Stomach (tissue), 9 donors: ENCODE measurements around the gene CFAP210. TPM values are rescaled to one million over a fixed set of nuclear protein-coding genes. Genes with fewer than 3 reads are reported as not detected.

Source experiments
- DNase-seq, 2 donors: peaks; one replicate each; pipeline versions ENCODE4 v3.0.0 to v3.0.0-alpha.2; 2013 to 2019
- H3K27ac ChIP-seq, 5 donors: fragments of 200-600 bp in 4 of 5; sonication (generic) in 4 of 5; one replicate each; pipeline ENCODE4 v1.5.1; 2013 to 2019; ENCODE audit warnings: mild to moderate bottlenecking in 1 of 5, moderate library complexity in 1 of 5
- H3K27me3 ChIP-seq, 3 donors: fragments of 200-600 bp; sonication (generic); one replicate each; pipeline ENCODE4 v1.5.1; 2017 to 2019; ENCODE audit warnings: mixed run types in 1 of 3
- H3K36me3 ChIP-seq, 4 donors: fragments of 200-600 bp; sonication (generic); 1 replicate in 3 of 4; 2 replicates in 1 of 4; pipeline ENCODE4 v1.5.1; 2016 to 2019
- H3K4me1 ChIP-seq, 4 donors: fragments of 200-600 bp; sonication (generic); one replicate each; pipeline ENCODE4 v1.5.1; 2016 to 2019
- H3K4me3 ChIP-seq, 4 donors: fragments of 200-600 bp; sonication (generic) in 3 of 4; one replicate each; pipeline ENCODE4 v1.5.1; 2016 to 2019; ENCODE audit warnings: mild to moderate bottlenecking in 1 of 4
- H3K9me3 ChIP-seq, 4 donors: fragments of 200-600 bp; sonication (generic); one replicate each; pipeline ENCODE4 v1.5.1; 2016 to 2019
- CTCF ChIP-seq, 7 experiments: fragments of 450-650 bp in 4 of 7; fragments of 200-600 bp in 3 of 7; sonication (generic) in 3 of 7; IDR thresholded peaks; one replicate each; pipeline ENCODE4 v1.5.1; 2016 to 2019; ENCODE audit warnings: antibody characterized with exemption in 7 of 7, control low read depth in 2 of 7, mild to moderate bottlenecking in 1 of 7
- EP300 ChIP-seq: sonication (generic); formaldehyde crosslinking; IDR thresholded peaks from one replicate; pipeline ENCODE4 v1.6.1; 2017; ENCODE audit warnings: antibody characterized with exemption
- POLR2A ChIP-seq, 4 donors: fragments of 450-650 bp; IDR thresholded peaks; one replicate each; pipeline ENCODE4 v1.6.1; 2016; ENCODE audit warnings: antibody characterized with exemption in 4 of 4, control low read depth in 2 of 4, mild to moderate bottlenecking in 1 of 4, moderate library complexity in 1 of 4
- POLR2AphosphoS5 ChIP-seq, 3 donors: sonication (generic); formaldehyde crosslinking; IDR thresholded peaks; one replicate each; pipeline ENCODE4 v1.6.1; 2016; ENCODE audit warnings: antibody characterized with exemption in 3 of 3
- WGBS, 5 donors: extraction: QIAGEN DNeasy Blood & Tissue Kit in 3 of 5; methylation state at CpG; one replicate each; pipeline versions ENCODE4 v1.1.5 to v1.1.7; 2013 to 2018; 5-methylcytosine and 5-hydroxymethylcytosine counted together
- intact Hi-C: fragments of 100-400 bp; cut with DNase I; formaldehyde crosslinking; loops from one replicate; pipeline ENCODE4 v1.15.1; 2023; ENCODE audit warnings: low total_unique reads
- polyA plus RNA-seq, 3 donors: library from polyadenylated mRNA; stranded (reverse); fragments of 200-250 nt; gene quantifications; one replicate each; pipeline ENCODE4 v1.2.3, GENCODE V29; 2013
- total RNA-seq, 5 donors: library from RNA; depleted of rRNA; stranded (reverse); fragments of >200 nt; gene quantifications; one replicate each; pipeline versions ENCODE4 v1.1.0 to v1.2.3, GENCODE V29; 2014 to 2016
- donor health status: healthy with polysubstance abuse.
- donor health status: Bipolar disorder and iron deficiency.
- donor health status: healthy.

CFAP210 gene
- total and polyA plus RNA-seq, 8 donors: 0.23 to 2.1 (median 0.37) TPM; not detected in 5

- no peaks in the 10 kb centered on the region for H3K36me3 ChIP-seq
- H3K4me1 ChIP-seq: peaks cover 7 to 36% (median 21%) of the 10 kb centered on the region in 4 donors
- 66 to 70% (median 68%) methylated on average over 5 of the region's 5 CpGs for WGBS, 5 donors
- peaks cover 0 to 5% (median 0%) of the 10 kb centered on the region in 3 donors for H3K27me3 ChIP-seq
- no peak overlapping the region for H3K27ac ChIP-seq
- H3K9me3 ChIP-seq: no peaks in the 10 kb centered on the region
- intact Hi-C loops: no loop called here
- DNase-seq: no peak
- no peak overlapping the region for H3K4me3 ChIP-seq
- TF ChIP-seq EP300: no peak
- TF ChIP-seq CTCF (IDR thresholded peaks at IDR 0.05): no peak
- TF ChIP-seq POLR2A (IDR thresholded peaks at IDR 0.05): no peak
- no peak for TF ChIP-seq POLR2AphosphoS5 (IDR thresholded peaks at IDR 0.05)
Observed at GRCh38 chr2:169732075-169732474, 37.9 kb upstream of the CFAP210 start.

GRCh38 chr2:169729274-169729605, 35.0 kb upstream of the CFAP210 start:
- peaks cover 0 to 9% (median 8%) of the 10 kb centered on the region in 4 donors for H3K4me1 ChIP-seq
- no peaks in the 10 kb centered on the region for H3K9me3 ChIP-seq
- H3K36me3 ChIP-seq: no peaks in the 10 kb centered on the region
- 96 to 100% (median 100%) methylated on average over 1 of the region's 1 CpG for WGBS, 5 donors
- no peak for DNase-seq
- intact Hi-C loops: no loop called here
- H3K4me3 ChIP-seq: no peak overlapping the region
- no peak overlapping the region for H3K27ac ChIP-seq
- peaks cover 0 to 5% (median 0%) of the 10 kb centered on the region in 3 donors for H3K27me3 ChIP-seq
- TF ChIP-seq POLR2A (IDR thresholded peaks at IDR 0.05) (no peak), EP300 (no peak), POLR2AphosphoS5 (IDR thresholded peaks at IDR 0.05) (no peak), CTCF (IDR thresholded peaks at IDR 0.05) (no peak)

- no peaks in the 10 kb centered on the region for H3K36me3 ChIP-seq
- DNase-seq: no peak
- no peak overlapping the region for H3K27ac ChIP-seq
- TF ChIP-seq POLR2A (IDR thresholded peaks at IDR 0.05) (no peak), CTCF (IDR thresholded peaks at IDR 0.05) (no peak), EP300 (no peak), POLR2AphosphoS5 (IDR thresholded peaks at IDR 0.05) (no peak)
- H3K9me3 ChIP-seq: no peaks in the 10 kb centered on the region
- intact Hi-C loops: no loop called here
- 78 to 95% (median 85%) methylated on average over 5 of the region's 5 CpGs for WGBS, 5 donors
- H3K4me3 ChIP-seq: no peak overlapping the region
- H3K27me3 ChIP-seq: no peaks in the 10 kb centered on the region
- H3K4me1 ChIP-seq: no peaks in the 10 kb centered on the region
Observed at GRCh38 chr2:169727065-169727464, 32.9 kb upstream of the CFAP210 start.

GRCh38 chr2:169721016-169721415, 26.8 kb upstream of the CFAP210 start:
- intact Hi-C loops: no loop called here
- Histone ChIP-seq H3K27ac (no peak overlapping the region), H3K36me3 (no peaks in the 10 kb centered on the region), H3K9me3 (no peaks in the 10 kb centered on the region), H3K27me3 (no peaks in the 10 kb centered on the region), H3K4me1 (peaks cover 7 to 14% (median 10%) of the 10 kb centered on the region in 4 donors), H3K4me3 (no peak overlapping the region)
- TF ChIP-seq EP300: no peak
- TF ChIP-seq POLR2A (IDR thresholded peaks at IDR 0.05): no peak
- no peak for TF ChIP-seq POLR2AphosphoS5 (IDR thresholded peaks at IDR 0.05)
- no peak for TF ChIP-seq CTCF (IDR thresholded peaks at IDR 0.05)
- 62 to 78% (median 67%) methylated on average over 3 of the region's 3 CpGs for WGBS, 5 donors
- no peak for DNase-seq
